Measurements from ENCODE around the gene PPP2R2D. TPM values are rescaled to one million over a fixed set of nuclear protein-coding genes. Genes with fewer than 3 reads are reported as not detected.

PPP2R2D gene
- total RNA-seq, 1 donor from 2014 or later: 37.4 TPM

DNA sequence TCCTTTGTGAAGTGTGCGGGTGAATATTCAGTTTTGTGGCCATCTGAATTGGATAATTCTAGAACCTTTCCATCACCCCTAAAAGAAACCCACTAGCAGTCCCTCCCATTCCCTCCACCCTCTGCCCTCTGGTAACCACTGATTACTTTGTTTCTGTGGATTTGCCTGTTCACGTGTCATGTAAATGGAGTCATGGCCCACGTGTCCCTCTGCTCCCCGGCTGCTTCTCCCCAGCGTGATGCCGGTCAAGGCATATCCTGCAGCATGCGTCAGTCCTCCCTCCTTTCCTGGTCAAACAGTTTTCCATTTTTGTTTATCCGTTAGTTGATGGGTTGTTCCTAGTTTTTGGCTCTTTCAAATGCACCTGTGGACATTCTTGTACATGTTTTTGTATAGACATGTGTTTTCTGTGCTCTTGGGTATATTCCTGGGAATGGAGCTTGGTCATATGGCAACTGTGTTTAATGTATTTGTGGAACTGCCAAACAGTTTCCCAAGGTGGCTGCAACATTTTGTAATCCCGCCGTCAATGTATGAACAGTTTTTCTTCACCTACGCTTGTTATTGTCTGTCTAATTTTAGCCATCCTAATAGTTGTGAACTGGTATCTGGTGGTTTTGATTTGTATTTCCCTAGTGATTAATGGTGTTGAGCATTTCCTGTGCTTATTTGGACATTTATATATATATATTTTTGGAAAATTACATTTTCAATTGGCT, 22.4 kb downstream of the PPP2R2D start:
- TF ChIP-seq, protein P1, sequence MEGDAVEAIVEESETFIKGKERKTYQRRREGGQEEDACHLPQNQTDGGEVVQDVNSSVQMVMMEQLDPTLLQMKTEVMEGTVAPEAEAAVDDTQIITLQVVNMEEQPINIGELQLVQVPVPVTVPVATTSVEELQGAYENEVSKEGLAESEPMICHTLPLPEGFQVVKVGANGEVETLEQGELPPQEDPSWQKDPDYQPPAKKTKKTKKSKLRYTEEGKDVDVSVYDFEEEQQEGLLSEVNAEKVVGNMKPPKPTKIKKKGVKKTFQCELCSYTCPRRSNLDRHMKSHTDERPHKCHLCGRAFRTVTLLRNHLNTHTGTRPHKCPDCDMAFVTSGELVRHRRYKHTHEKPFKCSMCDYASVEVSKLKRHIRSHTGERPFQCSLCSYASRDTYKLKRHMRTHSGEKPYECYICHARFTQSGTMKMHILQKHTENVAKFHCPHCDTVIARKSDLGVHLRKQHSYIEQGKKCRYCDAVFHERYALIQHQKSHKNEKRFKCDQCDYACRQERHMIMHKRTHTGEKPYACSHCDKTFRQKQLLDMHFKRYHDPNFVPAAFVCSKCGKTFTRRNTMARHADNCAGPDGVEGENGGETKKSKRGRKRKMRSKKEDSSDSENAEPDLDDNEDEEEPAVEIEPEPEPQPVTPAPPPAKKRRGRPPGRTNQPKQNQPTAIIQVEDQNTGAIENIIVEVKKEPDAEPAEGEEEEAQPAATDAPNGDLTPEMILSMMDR (IDR thresholded peaks at IDR 0.05; ENCODE audit: insufficient read depth, low read length, poor library complexity, severe bottlenecking): no peak
- Histone ChIP-seq H3K4me3 (ENCODE audit: low read depth, low read length) (no peak overlapping the region), H3K27me3 (ENCODE audit: control insufficient read depth, insufficient read depth, low read length) (no peaks in the 10 kb centered on the region), H3K36me3 (ENCODE audit: control insufficient read depth, insufficient read depth, low read length) (no peaks in the 10 kb centered on the region)
- DNase-seq (ENCODE audit: low read depth): no peak

DNA sequence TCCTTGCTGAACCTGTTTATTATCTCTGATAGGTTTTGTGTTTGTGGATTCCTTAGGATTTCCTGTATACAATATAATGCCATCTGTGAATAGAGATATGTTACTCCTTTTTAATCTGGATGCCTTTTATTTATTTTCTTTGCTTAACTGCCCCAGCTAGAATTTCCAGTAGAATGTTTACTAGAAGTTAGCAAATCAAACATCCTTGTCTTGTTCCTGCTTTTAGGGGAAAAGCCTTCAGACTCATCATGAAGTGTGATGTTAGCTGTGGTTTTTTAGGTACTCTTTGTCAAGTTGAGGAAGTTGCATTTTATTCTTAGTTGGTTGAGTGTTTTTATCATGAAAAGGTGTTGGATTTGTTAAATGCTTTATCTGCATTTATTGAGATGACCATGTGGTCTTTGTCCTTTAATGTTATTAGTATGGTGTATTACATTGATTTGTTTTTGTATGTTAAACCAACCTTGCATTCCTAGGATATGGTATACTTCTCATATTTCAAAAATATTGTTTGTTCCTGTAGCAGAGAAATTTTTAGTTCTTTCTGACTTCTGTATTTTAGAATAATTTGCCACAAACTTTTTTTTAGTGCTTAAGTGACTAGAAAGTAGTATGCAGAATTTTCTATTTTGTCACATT, 24.3 kb downstream of the PPP2R2D start:
- Histone ChIP-seq H3K4me3 (ENCODE audit: low read depth, low read length) (no peak overlapping the region), H3K36me3 (ENCODE audit: control insufficient read depth, insufficient read depth, low read length) (no peaks in the 10 kb centered on the region), H3K27me3 (ENCODE audit: control insufficient read depth, insufficient read depth, low read length) (no peaks in the 10 kb centered on the region)
- DNase-seq (ENCODE audit: low read depth): no peak
- TF ChIP-seq, protein P1 (IDR thresholded peaks at IDR 0.05; ENCODE audit: insufficient read depth, low read length, poor library complexity, severe bottlenecking): no peak

DNA sequence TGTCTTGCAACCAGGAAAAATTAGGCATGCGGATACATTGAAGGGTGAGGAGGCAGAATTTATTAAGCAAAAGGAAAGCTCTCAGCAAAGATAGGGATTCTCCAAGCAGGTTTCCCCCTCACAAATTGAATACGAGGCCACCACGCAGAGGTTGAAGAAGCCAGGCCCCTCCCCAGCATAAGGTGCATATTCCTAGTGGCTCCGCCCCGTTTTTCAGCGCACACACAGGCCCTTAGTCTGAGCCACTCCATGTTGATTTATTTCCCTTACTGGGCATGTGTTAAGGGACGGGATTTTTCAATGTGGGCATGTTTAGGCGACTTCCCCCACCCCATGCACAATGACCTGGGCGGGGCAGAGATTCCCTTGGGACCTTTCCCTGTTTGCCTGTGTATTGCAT, 24.9 kb downstream of the PPP2R2D start:
- Histone ChIP-seq H3K4me3 (ENCODE audit: low read depth, low read length) (no peak overlapping the region), H3K36me3 (ENCODE audit: control insufficient read depth, insufficient read depth, low read length) (no peaks in the 10 kb centered on the region), H3K27me3 (ENCODE audit: control insufficient read depth, insufficient read depth, low read length) (no peaks in the 10 kb centered on the region)
- TF ChIP-seq, protein P1 (IDR thresholded peaks at IDR 0.05; ENCODE audit: insufficient read depth, low read length, poor library complexity, severe bottlenecking): no peak
- no peak for DNase-seq (ENCODE audit: low read depth)

DNA sequence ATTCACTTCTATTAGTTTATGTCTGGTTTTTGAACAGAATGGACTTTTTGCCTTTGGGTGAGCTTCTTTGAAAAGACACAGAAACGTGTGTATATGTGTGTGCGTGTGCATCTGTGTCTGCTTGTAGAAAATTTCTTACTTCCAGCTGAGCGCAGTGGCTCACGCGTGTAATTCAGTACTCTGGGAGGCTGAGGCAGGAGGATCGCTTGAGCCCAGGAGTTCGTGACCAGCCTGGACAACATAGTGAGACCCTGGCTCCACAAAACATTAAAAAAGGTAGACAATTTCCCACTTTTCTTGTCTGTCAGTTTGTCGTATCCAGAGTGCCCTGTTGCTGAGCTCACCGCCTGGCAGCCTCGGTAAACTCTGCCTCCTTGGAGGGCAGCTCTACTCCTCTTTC, 25.4 kb downstream of the PPP2R2D start:
- Histone ChIP-seq H3K4me3 (ENCODE audit: low read depth, low read length) (no peak overlapping the region), H3K36me3 (ENCODE audit: control insufficient read depth, insufficient read depth, low read length) (no peaks in the 10 kb centered on the region), H3K27me3 (ENCODE audit: control insufficient read depth, insufficient read depth, low read length) (no peaks in the 10 kb centered on the region)
- DNase-seq (ENCODE audit: low read depth): no peak
- TF ChIP-seq, protein P1 (IDR thresholded peaks at IDR 0.05; ENCODE audit: insufficient read depth, low read length, poor library complexity, severe bottlenecking): no peak

DNA sequence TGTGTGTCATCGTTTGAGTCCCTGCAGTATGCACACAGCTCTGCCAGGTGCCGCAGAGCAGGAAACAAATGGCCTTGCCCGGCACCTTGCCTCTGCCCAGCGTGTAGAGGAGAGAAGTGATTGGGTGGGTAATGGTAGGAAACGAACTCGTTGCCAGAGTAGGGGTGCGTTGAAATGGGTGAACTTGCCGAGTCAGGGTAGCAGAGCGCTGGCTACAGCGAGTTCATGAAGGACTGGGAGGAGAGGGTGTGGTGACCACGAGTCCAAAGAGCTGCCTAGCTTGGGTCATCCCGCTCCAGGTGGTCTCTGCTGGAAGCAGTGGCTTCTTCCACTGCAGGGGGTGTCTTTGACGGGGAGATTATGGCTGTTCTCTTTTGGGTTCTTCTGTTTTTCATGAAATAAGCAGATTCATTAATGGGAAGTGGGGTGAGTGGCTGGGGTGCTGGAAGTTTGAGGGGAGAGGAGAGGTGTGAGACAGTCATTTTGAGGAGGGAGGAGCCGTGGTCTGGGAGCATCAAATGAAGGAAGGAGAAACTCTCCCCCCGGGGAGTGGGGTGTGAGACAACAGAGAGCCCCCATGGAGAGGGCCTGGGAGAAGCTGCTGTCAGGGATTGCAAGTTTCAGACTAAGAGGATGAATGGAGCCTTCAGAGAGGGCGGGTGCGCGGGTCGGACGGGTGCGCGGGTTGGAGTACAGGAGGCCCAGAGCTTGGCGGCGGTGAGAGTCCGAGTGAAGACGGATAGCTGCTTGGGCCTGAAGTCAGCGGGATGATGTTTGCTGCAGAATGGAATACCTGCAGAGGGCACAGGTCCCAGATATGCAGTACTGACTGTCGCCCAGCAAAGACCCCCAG, 26.2 kb downstream of the PPP2R2D start:
- no peak for DNase-seq (ENCODE audit: low read depth)
- no peaks in the 10 kb centered on the region for H3K36me3 ChIP-seq (ENCODE audit: control insufficient read depth, insufficient read depth, low read length)
- TF ChIP-seq, protein P1 (IDR thresholded peaks at IDR 0.05; ENCODE audit: insufficient read depth, low read length, poor library complexity, severe bottlenecking): no peak
- no peak overlapping the region for H3K4me3 ChIP-seq (ENCODE audit: low read depth, low read length)
- H3K27me3 ChIP-seq (ENCODE audit: control insufficient read depth, insufficient read depth, low read length): no peaks in the 10 kb centered on the region
